H9 (cell line): ENCODE data around the gene TLK1. TPM values are rescaled to one million over a fixed set of nuclear protein-coding genes. Genes with fewer than 3 reads are reported as not detected.

Source experiments
- DNase-seq: peaks from one replicate; pipeline ENCODE4 v3.0.0-alpha.2; 2017
- H2AFZ ChIP-seq: one replicate; pipeline ENCODE4 v1.6.1; 2013; ENCODE audit warnings: mild to moderate bottlenecking, low read length, control low read depth, moderate library complexity
- H2AK5ac ChIP-seq: 2 replicates; pipeline ENCODE4 v1.6.1; 2013; ENCODE audit warnings: low read length, control low read depth, mixed read lengths; ENCODE audit not compliant: insufficient read length
- H2BK120ac ChIP-seq: one replicate; pipeline ENCODE4 v1.6.1; 2013; ENCODE audit warnings: low read depth, mild to moderate bottlenecking, low read length, control low read depth, inconsistent platforms; ENCODE audit not compliant: poor library complexity, severe bottlenecking
- H2BK12ac ChIP-seq: 2 replicates; pipeline ENCODE4 v1.6.1; 2013; ENCODE audit warnings: low read length, control low read depth, mixed read lengths, low read depth; ENCODE audit not compliant: insufficient read length
- H2BK15ac ChIP-seq: 2 replicates; pipeline ENCODE4 v1.6.1; 2013; ENCODE audit warnings: low read depth, low read length, control low read depth
- H2BK20ac ChIP-seq: one replicate; pipeline ENCODE4 v1.6.1; 2013; ENCODE audit warnings: low read depth, mild to moderate bottlenecking, low read length, control low read depth, inconsistent platforms; ENCODE audit not compliant: poor library complexity, severe bottlenecking
- H2BK5ac ChIP-seq: 2 replicates; pipeline ENCODE4 v1.6.1; 2013; ENCODE audit warnings: low read length, control low read depth, mixed read lengths; ENCODE audit not compliant: insufficient read length
- H3K14ac ChIP-seq: 2 replicates; pipeline ENCODE4 v1.6.1; 2013; ENCODE audit warnings: low read length, control low read depth; ENCODE audit not compliant: insufficient read depth
- H3K18ac ChIP-seq: 2 replicates; pipeline ENCODE4 v1.6.1; 2013; ENCODE audit warnings: low read depth, mild to moderate bottlenecking, mixed read lengths, low read length, control low read depth; ENCODE audit not compliant: insufficient read length
- H3K23ac ChIP-seq: 2 replicates; pipeline ENCODE4 v1.6.1; 2013; ENCODE audit warnings: low read length, control low read depth, mixed read lengths, low read depth; ENCODE audit not compliant: insufficient read length
- H3K23me2 ChIP-seq: 2 replicates; pipeline ENCODE4 v1.6.1; 2013; ENCODE audit warnings: low read depth, mild to moderate bottlenecking, mixed read lengths, low read length, control low read depth; ENCODE audit not compliant: insufficient read length, poor library complexity, severe bottlenecking
- H3K27ac ChIP-seq: 2 replicates; pipeline ENCODE4 v1.5.1; 2013; ENCODE audit warnings: low read length, control low read depth, mixed read lengths, low read depth; ENCODE audit not compliant: insufficient read length
- H3K27me3 ChIP-seq: 2 replicates; pipeline ENCODE4 v1.6.1; 2013; ENCODE audit warnings: low read length, control low read depth, inconsistent platforms; ENCODE audit not compliant: insufficient read depth
- H3K4ac ChIP-seq: 2 replicates; pipeline ENCODE4 v1.6.1; 2013; ENCODE audit warnings: low read depth, mild to moderate bottlenecking, control low read depth, inconsistent platforms, low read length, moderate library complexity
- H3K4me1 ChIP-seq: 2 replicates; pipeline ENCODE4 v1.6.1; 2013; ENCODE audit warnings: low read length, control low read depth, inconsistent platforms; ENCODE audit not compliant: insufficient read depth
- H3K4me2 ChIP-seq: 2 replicates; pipeline ENCODE4 v1.6.1; 2013; ENCODE audit warnings: low read length, control low read depth, mixed read lengths; ENCODE audit not compliant: insufficient read length, insufficient read depth
- H3K56ac ChIP-seq: 2 replicates; pipeline ENCODE4 v1.6.1; 2013; ENCODE audit warnings: low read depth, mild to moderate bottlenecking, mixed read lengths, low read length, control low read depth; ENCODE audit not compliant: insufficient read length
- H3K79me1 ChIP-seq: 2 replicates; pipeline ENCODE4 v1.6.1; 2013; ENCODE audit warnings: low read depth, mild to moderate bottlenecking, moderate library complexity, low read length, control low read depth, inconsistent platforms; ENCODE audit not compliant: insufficient read depth, poor library complexity, severe bottlenecking
- H3K79me2 ChIP-seq: 2 replicates; pipeline ENCODE4 v1.6.1; 2013; ENCODE audit warnings: low read length, control low read depth, inconsistent platforms; ENCODE audit not compliant: insufficient read depth
- H3K9ac ChIP-seq: 2 replicates; pipeline ENCODE4 v1.6.1; 2013; ENCODE audit warnings: low read length, control low read depth, mixed read lengths; ENCODE audit not compliant: insufficient read length; ENCODE audit errors: extremely low read depth
- H3K9me3 ChIP-seq: one replicate; pipeline ENCODE4 v1.6.1; 2013; ENCODE audit warnings: low read depth, low read length, inconsistent platforms; ENCODE audit not compliant: control insufficient read depth
- H3T11ph ChIP-seq: one replicate; pipeline ENCODE4 v1.6.1; 2013; ENCODE audit warnings: mild to moderate bottlenecking, low read length, control low read depth, inconsistent platforms
- H4K20me1 ChIP-seq: one replicate; pipeline ENCODE4 v1.6.1; 2013; ENCODE audit not compliant: control insufficient read depth, insufficient read length, insufficient read depth
- H4K5ac ChIP-seq: 2 replicates; pipeline ENCODE4 v1.6.1; 2013; ENCODE audit warnings: low read depth, mild to moderate bottlenecking, mixed read lengths, low read length, control low read depth; ENCODE audit not compliant: insufficient read length
- H4K8ac ChIP-seq: replicated peaks from 2 replicates; pipeline ENCODE4 v1.6.1; 2013; ENCODE audit warnings: low read length, control low read depth, mixed read lengths, low read depth; ENCODE audit not compliant: insufficient read length
- H4K91ac ChIP-seq: 2 replicates; pipeline ENCODE4 v1.6.1; 2013; ENCODE audit warnings: low read depth, mild to moderate bottlenecking, moderate library complexity, mixed read lengths, low read length, control low read depth; ENCODE audit not compliant: insufficient read length
- H3K27ac Mint-ChIP-seq, 3 experiments: 2 replicates in 2 of 3; 3 replicates in 1 of 3; pipeline ENCODE4 v1.8.0; 2020 to 2021; ENCODE audit warnings: mixed read lengths in 3 of 3, mild to moderate bottlenecking in 1 of 3, moderate library complexity in 1 of 3
- H3K27me3 Mint-ChIP-seq: 2 replicates; pipeline ENCODE4 v1.8.0; 2021; ENCODE audit warnings: low read depth, mild to moderate bottlenecking, moderate library complexity, mixed read lengths
- H3K36me3 Mint-ChIP-seq, 3 experiments: 2 replicates in 2 of 3; 3 replicates in 1 of 3; pipeline ENCODE4 v1.8.0; 2020 to 2021; ENCODE audit warnings: low read depth in 3 of 3, mixed read lengths in 3 of 3; ENCODE audit not compliant: insufficient read depth in 1 of 3
- H3K4me1 Mint-ChIP-seq, 2 experiments: 2 replicates each; pipeline ENCODE4 v1.8.0; 2020; ENCODE audit warnings: mixed read lengths in 2 of 2
- H3K4me3 Mint-ChIP-seq, 2 experiments: 2 replicates in 1 of 2; 3 replicates in 1 of 2; pipeline ENCODE4 v1.8.0; 2020 to 2021; ENCODE audit warnings: mild to moderate bottlenecking in 2 of 2, mixed read lengths in 2 of 2, moderate library complexity in 1 of 2
- H3K9me3 Mint-ChIP-seq, 2 experiments: 2 replicates in 1 of 2; 3 replicates in 1 of 2; pipeline ENCODE4 v1.8.0; 2020; ENCODE audit warnings: mild to moderate bottlenecking in 2 of 2, mixed read lengths in 2 of 2, moderate library complexity in 1 of 2
- CTCF ChIP-seq: fragments of 200-600 bp; sonication (generic); conservative IDR thresholded peaks from 3 replicates; pipeline ENCODE4 v1.8.0; 2021; ENCODE audit warnings: antibody characterized with exemption, mild to moderate bottlenecking
- WGBS: extraction: QIAGEN DNeasy Blood & Tissue Kit; methylation state at CpG from one replicate; pipeline ENCODE4 v1.1.7; 2013; ENCODE audit warnings: missing lambda C conversion rate, low lambda C conversion rate, mixed read lengths; ENCODE audit not compliant: insufficient read length; ENCODE audit errors: extremely low coverage; 5-methylcytosine and 5-hydroxymethylcytosine counted together
- total RNA-seq: library from RNA; stranded (reverse); gene quantifications from 2 replicates; pipeline ENCODE4 v1.2.1, GENCODE V29; 2021

TLK1 gene
- total RNA-seq, 1 experiment from 2014 or later = 112 TPM

- peak; percentile 68 for DNase-seq
- no peak overlapping the region for H2AFZ ChIP-seq
- TF ChIP-seq CTCF = no peak
- no peak overlapping the region for H3K4me2 ChIP-seq
- no peak overlapping the region for H3K27ac ChIP-seq
- no peaks in the 10 kb centered on the region for H3K9me3 Mint-ChIP-seq
- H3K79me2 ChIP-seq = peaks cover 40% of the 10 kb centered on the region; the same call in 1 of the 2 replicates
- no peak overlapping the region for H2AK5ac ChIP-seq
- H3K4me3 Mint-ChIP-seq = peak overlapping the region in 1 of 2 experiments; percentile 14; a peak in 2 of 5 replicates
- no peak overlapping the region for H3K23ac ChIP-seq
- no peaks in the 10 kb centered on the region for H3K23me2 ChIP-seq
- H3K14ac ChIP-seq = no peak overlapping the region
- no peak overlapping the region for H2BK5ac ChIP-seq
- no peaks in the 10 kb centered on the region; a peak in 1 of 7 replicates for H3K36me3 Mint-ChIP-seq
- no peaks in the 10 kb centered on the region for H3K27me3 ChIP-seq
- H3K4ac ChIP-seq = no peak overlapping the region
- H2BK20ac ChIP-seq = no peak overlapping the region
- peaks cover 3% of the 10 kb centered on the region; the same call in 1 of the 2 replicates for H3K4me1 ChIP-seq
- no peak overlapping the region for H3K18ac ChIP-seq
- H2BK12ac ChIP-seq = no peak overlapping the region
- no peak overlapping the region for H3K9ac ChIP-seq
- H4K5ac ChIP-seq = no peak overlapping the region
- no peak overlapping the region for H3T11ph ChIP-seq
- no CpG with 5 or more reads among the region's 9 CpGs for WGBS
- no peaks in the 10 kb centered on the region for H3K27me3 Mint-ChIP-seq
- no peaks in the 10 kb centered on the region for H4K20me1 ChIP-seq
- H2BK120ac ChIP-seq = no peak overlapping the region
- H3K9me3 ChIP-seq = no peaks in the 10 kb centered on the region
- no peak overlapping the region for H2BK15ac ChIP-seq
- H3K79me1 ChIP-seq = no peaks in the 10 kb centered on the region
- peaks cover 46 to 58% of the 10 kb centered on the region in 2 experiments for H3K4me1 Mint-ChIP-seq
- no peak overlapping the region for H4K91ac ChIP-seq
- peak overlapping the region; percentile 13 to 68 (median 59) for H3K27ac Mint-ChIP-seq
- no peak overlapping the region for H3K56ac ChIP-seq
- H4K8ac ChIP-seq = no peak overlapping the region
Measured at GRCh38 chr2:171139860-171140259, 20.8 kb downstream of the TLK1 start.
